Measurements from ENCODE around the gene SERPINA9.

SERPINA9 gene

DNA sequence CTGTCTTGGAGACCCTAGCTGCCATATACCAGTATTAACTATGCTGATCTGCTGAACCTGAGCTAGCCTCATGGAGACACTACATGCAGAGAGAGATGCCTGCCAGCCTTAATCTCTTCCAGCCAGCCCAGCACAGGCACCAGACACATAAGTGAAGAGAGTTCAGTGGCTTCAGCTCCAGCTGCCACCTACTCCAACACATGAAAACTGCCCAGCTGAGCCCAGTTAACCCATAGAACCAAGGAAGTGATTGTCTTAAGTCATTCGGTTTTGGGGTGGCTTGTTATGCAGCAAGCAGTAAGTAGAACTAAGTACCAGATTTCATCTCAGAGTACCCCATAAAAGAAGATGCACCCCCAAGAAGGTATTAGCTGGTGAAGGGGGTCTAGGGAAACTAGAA is 31.0 kb downstream of the SERPINA9 start:
- H3K27ac ChIP-seq, result no peak overlapping the region
- no peak for DNase-seq (ENCODE audit: low spot score)
- H3K4me3 ChIP-seq, result no peak overlapping the region
- TF ChIP-seq, protein P1, sequence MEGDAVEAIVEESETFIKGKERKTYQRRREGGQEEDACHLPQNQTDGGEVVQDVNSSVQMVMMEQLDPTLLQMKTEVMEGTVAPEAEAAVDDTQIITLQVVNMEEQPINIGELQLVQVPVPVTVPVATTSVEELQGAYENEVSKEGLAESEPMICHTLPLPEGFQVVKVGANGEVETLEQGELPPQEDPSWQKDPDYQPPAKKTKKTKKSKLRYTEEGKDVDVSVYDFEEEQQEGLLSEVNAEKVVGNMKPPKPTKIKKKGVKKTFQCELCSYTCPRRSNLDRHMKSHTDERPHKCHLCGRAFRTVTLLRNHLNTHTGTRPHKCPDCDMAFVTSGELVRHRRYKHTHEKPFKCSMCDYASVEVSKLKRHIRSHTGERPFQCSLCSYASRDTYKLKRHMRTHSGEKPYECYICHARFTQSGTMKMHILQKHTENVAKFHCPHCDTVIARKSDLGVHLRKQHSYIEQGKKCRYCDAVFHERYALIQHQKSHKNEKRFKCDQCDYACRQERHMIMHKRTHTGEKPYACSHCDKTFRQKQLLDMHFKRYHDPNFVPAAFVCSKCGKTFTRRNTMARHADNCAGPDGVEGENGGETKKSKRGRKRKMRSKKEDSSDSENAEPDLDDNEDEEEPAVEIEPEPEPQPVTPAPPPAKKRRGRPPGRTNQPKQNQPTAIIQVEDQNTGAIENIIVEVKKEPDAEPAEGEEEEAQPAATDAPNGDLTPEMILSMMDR (IDR thresholded peaks at IDR 0.05), result no peak

DNA sequence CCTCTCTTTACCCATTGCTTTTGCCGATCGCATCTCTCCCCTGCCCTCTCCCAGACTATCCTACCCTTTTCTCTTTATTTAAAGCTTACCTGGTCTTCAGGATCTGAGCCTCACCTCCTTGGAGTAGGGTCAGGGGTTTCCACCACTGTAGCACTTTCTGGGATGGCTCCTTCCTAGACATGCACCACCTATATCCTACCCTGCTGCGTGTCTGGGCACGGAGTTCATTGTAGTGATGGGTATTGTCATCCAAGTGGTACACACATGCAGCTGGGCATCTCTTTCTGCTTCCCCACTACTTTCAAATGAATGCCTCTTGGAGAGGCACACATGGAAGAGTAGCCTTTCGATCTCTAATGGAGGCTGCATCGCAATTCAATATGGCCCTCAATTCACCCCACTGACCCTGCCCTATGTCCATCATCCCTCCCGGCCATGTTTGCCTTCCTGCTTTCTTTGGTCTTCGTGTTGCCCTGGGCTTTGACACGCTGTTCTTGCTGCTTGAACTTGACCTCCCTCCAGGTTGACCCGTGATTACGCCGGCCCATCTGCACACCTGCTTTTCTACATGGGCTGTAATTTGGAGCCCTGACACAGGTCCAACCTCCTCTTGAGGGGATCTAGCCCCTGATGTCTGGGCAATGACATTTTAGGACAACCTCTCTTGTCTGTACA is 34.3 kb downstream of the SERPINA9 start:
- DNase-seq (ENCODE audit: low spot score), result no peak
- Histone ChIP-seq H3K27ac (no peak overlapping the region), H3K4me3 (no peak overlapping the region)
- TF ChIP-seq, protein P1 (IDR thresholded peaks at IDR 0.05), result no peak

DNA sequence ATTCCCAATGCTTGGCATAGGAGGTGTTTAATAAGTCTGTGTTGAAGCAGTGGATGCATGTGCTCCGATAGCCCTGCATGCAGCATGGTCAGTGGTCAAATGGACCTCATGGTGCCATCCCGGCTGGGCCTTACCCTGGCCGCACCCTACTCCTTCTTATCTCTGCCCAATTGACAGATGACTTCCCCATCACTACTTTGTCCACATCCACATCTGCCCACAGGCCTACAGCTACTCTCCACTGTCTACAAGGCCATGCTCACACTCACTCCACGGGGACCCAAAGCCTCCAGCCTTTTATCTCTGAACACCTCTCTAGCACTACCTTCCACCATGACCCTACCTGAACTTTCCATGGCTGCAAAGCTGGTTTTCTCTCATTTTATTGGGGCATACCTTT is 34.9 kb downstream of the SERPINA9 start:
- H3K4me3 ChIP-seq, result no peak overlapping the region
- no peak for DNase-seq (ENCODE audit: low spot score)
- H3K27ac ChIP-seq, result no peak overlapping the region
- TF ChIP-seq, protein P1 (IDR thresholded peaks at IDR 0.05), result no peak

DNA sequence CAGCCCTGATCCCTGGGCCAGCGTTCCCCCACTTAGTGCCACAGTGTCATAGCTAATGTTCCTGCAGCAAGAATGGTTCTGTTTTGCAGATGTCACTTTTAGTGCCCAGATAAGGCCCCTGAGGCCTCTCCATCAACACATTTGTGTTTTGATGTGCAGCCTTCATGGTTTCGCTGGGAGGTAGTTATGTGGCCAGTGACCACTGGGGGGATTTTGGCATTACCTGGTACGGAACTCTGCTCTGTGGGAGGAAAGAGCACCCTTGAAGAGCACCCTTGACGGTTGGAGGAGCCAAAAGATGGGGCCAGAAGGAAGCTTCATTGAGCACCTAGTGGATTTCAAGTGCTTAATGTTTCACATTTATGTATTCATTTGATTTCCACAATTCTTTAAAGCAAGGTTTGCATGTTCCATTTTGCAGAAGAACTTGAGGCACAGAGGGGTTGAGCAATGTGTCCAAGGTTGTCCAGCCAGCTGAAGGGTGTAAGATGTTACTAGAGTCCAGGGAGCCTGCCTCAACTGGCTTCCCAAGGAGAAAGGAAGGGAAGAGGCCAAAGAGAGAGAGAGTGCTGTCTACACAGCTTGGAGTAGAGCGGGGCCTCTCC is 36.4 kb downstream of the SERPINA9 start:
- TF ChIP-seq, protein P1 (IDR thresholded peaks at IDR 0.05), result no peak
- DNase-seq (ENCODE audit: low spot score), result no peak
- no peak overlapping the region for H3K27ac ChIP-seq
- no peak overlapping the region for H3K4me3 ChIP-seq

DNA sequence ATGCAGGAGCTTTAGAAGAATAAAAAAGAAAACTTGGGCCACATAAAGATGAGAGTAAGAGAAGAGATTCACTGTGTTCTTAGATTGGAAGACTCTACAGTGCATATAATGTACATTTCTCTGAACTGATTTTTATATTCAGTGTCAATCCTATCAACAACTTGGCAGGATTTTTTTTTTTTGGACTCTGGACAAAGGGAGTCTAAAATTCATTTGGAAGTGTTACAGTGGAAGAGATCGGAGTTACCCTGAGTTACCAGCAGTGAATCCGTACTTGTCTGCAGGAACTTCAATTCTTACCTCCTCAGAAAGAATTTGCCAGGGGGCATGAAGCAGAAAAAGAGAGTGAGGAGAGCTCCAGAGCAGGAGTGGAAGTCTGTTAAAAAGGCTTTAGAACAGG is 47.4 kb downstream of the SERPINA9 start:
- DNase-seq (ENCODE audit: low spot score), result no peak
- TF ChIP-seq, protein P1 (IDR thresholded peaks at IDR 0.05), result no peak
- Histone ChIP-seq H3K27ac (no peak overlapping the region), H3K4me3 (no peak overlapping the region)

DNA sequence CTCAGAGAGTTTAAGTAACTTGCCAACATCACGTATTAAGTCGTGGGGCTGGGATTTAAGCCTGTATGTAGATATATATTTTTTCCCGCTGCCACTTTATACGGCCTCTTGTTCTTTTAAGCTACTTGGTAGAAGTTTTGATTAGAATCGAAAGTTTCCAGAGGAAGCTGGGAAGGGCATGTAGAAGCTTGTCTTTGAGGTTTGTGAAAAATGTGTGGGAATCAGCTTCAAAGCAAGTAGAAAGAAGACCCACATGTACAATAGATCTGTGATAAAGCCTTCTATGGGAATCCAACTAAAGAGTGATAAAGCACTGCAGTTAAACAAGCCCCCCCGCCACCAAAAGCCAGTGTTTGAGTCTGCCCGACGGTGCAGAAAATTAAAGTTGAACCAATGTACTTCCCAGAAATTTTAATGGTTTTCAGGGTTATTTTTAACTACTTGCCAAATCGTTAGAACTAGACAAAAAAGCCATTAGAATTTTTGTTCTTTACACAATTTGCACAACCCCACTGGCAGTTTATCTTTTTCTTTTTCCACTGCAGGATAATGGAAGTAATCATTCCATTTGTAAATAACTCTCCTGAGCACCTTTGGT is 48.9 kb downstream of the SERPINA9 start:
- Histone ChIP-seq H3K4me3 (no peak overlapping the region), H3K27ac (no peak overlapping the region)
- TF ChIP-seq, protein P1 (IDR thresholded peaks at IDR 0.05), result no peak
- no peak for DNase-seq (ENCODE audit: low spot score)

DNA sequence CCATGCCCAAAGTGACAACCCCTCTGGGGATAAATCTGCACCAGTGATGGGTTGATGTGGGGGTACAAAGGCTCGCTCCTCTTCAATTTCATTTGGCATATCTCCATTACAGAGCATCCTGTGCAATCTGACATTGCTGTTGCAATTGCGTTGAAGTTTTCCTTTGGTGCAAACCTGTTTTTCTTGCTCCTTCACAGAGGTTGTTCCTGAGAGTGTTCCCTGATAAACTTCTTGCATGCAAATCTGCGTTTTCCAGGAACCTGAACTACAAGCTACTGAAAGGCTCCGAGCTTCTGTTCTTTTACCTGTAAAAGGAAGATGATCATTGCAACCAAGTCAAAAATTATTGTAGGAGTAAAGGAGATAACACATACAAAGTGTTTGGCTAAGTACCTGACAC is 49.5 kb downstream of the SERPINA9 start:
- no peak for DNase-seq (ENCODE audit: low spot score)
- TF ChIP-seq, protein P1 (IDR thresholded peaks at IDR 0.05), result no peak
- Histone ChIP-seq H3K27ac (no peak overlapping the region), H3K4me3 (no peak overlapping the region)

All from coronary artery (tissue), 2 donors.